GM06990 (cell line): ENCODE results near the gene CDC42SE2.
"Not testable (repeated sequence)": the region's sequence is repeated elsewhere in the genome, so short reads cannot be mapped to it uniquely, and the experiment has no call there.

ENCODE experiments used
- DNase-seq: peaks from one replicate; pipeline ENCODE4 v3.0.0-alpha.2; 2011; ENCODE audit not compliant: insufficient read length; ENCODE audit errors: extremely low read depth
- H3K27me3 ChIP-seq: replicated peaks from 2 replicates; pipeline ENCODE4 v1.6.0; 2011; ENCODE audit warnings: low read length; ENCODE audit not compliant: control insufficient read depth, insufficient read depth
- H3K36me3 ChIP-seq: 2 replicates; pipeline ENCODE4 v1.5.1; 2011; ENCODE audit warnings: low read length; ENCODE audit not compliant: control insufficient read depth, insufficient read depth
- H3K4me3 ChIP-seq: replicated peaks from 2 replicates; pipeline ENCODE4 v1.5.1; 2011; ENCODE audit warnings: low read depth, mild to moderate bottlenecking, control low read depth, low read length
- CTCF ChIP-seq: IDR thresholded peaks from 2 replicates; pipeline ENCODE4 v1.5.1; 2011; ENCODE audit warnings: low read length, control low read depth, mild to moderate bottlenecking, inconsistent platforms; ENCODE audit not compliant: insufficient read depth, poor library complexity, severe bottlenecking

The CDC42SE2 gene

GRCh38 chr5:131265311-131265803, 1.5 kb downstream of the CDC42SE2 start:
- DNase-seq, result peak; percentile 45
- TF ChIP-seq CTCF, result peak; percentile 34
- no peaks in the 10 kb centered on the region for H3K27me3 ChIP-seq
- no peaks in the 10 kb centered on the region for H3K36me3 ChIP-seq
- peak overlapping the region; percentile 78 for H3K4me3 ChIP-seq

GRCh38 chr5:131266370-131267060, 2.7 kb downstream of the CDC42SE2 start:
- TF ChIP-seq CTCF, result no peak
- peak overlapping the region; percentile 78 for H3K4me3 ChIP-seq
- no peaks in the 10 kb centered on the region for H3K36me3 ChIP-seq
- no peak for DNase-seq
- no peaks in the 10 kb centered on the region for H3K27me3 ChIP-seq

- Histone ChIP-seq H3K27me3 (no peaks in the 10 kb centered on the region), H3K4me3 (no peak overlapping the region), H3K36me3 (no peaks in the 10 kb centered on the region)
- no peak for TF ChIP-seq CTCF
- DNase-seq, result no peak
These were observed 5.0 kb downstream of the CDC42SE2 start for GRCh38 chr5:131268758-131269370.

- TF ChIP-seq CTCF, result no peak
- DNase-seq, result no peak
- no peak overlapping the region for H3K4me3 ChIP-seq
- H3K36me3 ChIP-seq, result no peaks in the 10 kb centered on the region
- no peaks in the 10 kb centered on the region for H3K27me3 ChIP-seq
These were observed 7.0 kb downstream of the CDC42SE2 start for GRCh38 chr5:131270809-131271208.

GRCh38 chr5:131271888-131272287, 8.0 kb downstream of the CDC42SE2 start:
- H3K27me3 ChIP-seq, DNase-seq, H3K36me3 ChIP-seq: not testable (repeated sequence)
- peak overlapping the region; percentile 49 for H3K4me3 ChIP-seq

GRCh38 chr5:131272307-131272706, 8.5 kb downstream of the CDC42SE2 start:
- peak overlapping the region; percentile 49 for H3K4me3 ChIP-seq
- TF ChIP-seq CTCF, result no peak
- DNase-seq, result no peak
- H3K27me3 ChIP-seq, result no peaks in the 10 kb centered on the region
- no peaks in the 10 kb centered on the region for H3K36me3 ChIP-seq
